Testis (tissue), 2 donors: ENCODE data around the gene GABRA5.

Experiments used
- POLR2A ChIP-seq: fragments of 450-650 bp; IDR thresholded peaks from one replicate; pipeline ENCODE4 v1.6.1; 2017; ENCODE audit warnings: antibody characterized with exemption, mild to moderate bottlenecking, moderate library complexity
- TF ChIP-seq, protein P1 (sequence below), 3 experiments: fragments of 450-650 bp in 2 of 3; fragments of 200-600 bp in 1 of 3; sonication (generic) in 1 of 3; IDR thresholded peaks; one replicate each; pipeline ENCODE4 v1.5.1; 2016 to 2019; ENCODE audit warnings: antibody characterized with exemption in 3 of 3, mild to moderate bottlenecking in 2 of 3, moderate library complexity in 1 of 3

DNA sequence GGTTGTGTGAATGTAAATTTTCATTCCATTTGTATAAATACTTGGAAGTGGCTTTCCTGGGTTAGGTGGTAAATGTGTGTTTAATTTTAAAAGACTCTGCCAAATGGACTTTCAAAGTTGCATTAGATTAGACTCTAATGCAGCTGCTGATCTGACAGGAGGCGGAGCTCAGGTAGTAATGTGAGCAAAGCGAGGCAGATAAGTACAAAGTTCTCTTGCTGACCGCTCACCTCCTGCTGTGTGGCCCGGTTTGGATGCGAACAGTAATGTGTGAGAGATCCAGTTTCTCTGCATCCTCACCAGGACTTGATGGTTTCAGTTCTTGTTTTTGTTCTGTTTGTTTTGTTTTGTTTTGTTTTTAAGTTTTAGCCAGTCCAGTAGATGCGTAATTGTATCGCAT is 34.9 kb upstream of the GABRA5 start:
- TF ChIP-seq POLR2A: no peak
- TF ChIP-seq, protein P1, sequence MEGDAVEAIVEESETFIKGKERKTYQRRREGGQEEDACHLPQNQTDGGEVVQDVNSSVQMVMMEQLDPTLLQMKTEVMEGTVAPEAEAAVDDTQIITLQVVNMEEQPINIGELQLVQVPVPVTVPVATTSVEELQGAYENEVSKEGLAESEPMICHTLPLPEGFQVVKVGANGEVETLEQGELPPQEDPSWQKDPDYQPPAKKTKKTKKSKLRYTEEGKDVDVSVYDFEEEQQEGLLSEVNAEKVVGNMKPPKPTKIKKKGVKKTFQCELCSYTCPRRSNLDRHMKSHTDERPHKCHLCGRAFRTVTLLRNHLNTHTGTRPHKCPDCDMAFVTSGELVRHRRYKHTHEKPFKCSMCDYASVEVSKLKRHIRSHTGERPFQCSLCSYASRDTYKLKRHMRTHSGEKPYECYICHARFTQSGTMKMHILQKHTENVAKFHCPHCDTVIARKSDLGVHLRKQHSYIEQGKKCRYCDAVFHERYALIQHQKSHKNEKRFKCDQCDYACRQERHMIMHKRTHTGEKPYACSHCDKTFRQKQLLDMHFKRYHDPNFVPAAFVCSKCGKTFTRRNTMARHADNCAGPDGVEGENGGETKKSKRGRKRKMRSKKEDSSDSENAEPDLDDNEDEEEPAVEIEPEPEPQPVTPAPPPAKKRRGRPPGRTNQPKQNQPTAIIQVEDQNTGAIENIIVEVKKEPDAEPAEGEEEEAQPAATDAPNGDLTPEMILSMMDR (IDR thresholded peaks at IDR 0.05): no peak
